HG02798 (cell line): Measurements from ENCODE around the gene CORO7.

ENCODE experiments used
- ATAC-seq: cut with Tn5 transposase; IDR thresholded peaks from one replicate; pipeline ENCODE4 v1.9.1; 2021; ENCODE audit warnings: mild to moderate bottlenecking; ENCODE audit not compliant: unreplicated experiment, poor library complexity

The CORO7 gene

DNA sequence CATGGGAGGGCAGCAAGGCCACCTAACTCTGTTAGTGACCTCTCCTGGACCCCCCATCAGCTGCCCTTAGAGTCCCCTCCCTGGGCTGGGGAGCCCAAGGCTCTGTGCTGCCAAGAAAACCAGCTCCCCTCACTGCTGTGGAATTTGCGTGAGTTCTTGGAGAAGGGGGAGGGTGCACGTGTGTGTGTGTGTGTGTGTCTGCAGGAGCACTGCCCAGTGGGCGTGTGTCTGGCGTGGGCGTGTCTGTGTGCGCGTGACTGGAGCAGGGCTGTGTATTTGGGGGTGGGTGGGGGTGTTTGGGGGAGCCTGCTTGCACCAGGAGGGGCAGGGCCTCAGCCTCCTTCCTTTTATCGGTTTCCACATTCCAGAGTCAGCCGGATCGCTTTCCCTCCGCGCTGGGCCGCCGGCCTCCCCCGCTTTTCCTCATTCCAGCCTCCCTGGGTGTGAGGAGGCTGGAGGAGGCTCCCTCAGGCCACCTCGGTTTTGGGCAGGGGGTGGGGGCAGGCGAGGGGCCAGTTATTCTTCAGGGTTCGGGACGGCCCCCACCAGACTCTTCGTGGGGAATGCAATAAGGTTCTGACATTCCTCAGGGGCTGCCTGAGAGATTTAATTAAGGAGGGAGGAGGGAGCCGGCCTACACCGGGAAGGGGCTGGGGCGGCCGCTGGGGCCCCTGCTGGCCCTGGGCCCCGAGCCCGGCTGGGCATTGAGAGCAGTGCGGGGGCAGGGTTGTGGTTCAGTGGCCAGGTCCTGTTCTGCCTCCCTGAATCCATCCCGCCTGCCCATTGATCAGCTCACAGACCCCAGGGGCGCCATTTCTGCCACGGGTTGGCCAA lies 42.3 kb downstream of the CORO7 start:
- ATAC-seq, result no peak

DNA sequence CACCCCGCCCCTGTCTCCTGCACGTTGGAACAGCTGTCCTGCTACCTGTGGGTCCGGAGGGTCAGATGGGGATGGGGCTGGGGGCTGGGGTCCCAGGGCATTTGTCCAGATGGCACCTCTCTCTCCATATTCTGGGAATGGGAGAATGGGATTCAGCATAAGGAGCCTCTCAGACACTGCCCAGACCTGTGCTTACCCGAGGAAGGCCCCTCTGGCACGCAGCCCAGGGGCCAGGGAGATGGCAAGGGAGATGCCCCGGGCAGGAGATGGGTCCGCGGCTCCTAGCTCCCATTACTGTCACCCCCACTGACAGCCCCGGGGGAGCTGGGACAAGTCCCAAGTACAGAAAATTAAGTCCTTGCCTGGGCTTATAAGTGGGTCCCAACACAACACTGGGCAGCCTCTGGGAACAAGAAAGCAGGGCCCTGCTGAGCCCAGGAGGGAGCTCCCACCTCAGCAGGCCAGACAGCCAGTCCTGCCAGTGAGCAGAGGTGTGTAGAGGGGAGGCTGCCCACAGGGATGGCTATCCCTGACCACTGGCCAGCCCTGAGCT lies 43.0 kb downstream of the CORO7 start:
- no peak for ATAC-seq

DNA sequence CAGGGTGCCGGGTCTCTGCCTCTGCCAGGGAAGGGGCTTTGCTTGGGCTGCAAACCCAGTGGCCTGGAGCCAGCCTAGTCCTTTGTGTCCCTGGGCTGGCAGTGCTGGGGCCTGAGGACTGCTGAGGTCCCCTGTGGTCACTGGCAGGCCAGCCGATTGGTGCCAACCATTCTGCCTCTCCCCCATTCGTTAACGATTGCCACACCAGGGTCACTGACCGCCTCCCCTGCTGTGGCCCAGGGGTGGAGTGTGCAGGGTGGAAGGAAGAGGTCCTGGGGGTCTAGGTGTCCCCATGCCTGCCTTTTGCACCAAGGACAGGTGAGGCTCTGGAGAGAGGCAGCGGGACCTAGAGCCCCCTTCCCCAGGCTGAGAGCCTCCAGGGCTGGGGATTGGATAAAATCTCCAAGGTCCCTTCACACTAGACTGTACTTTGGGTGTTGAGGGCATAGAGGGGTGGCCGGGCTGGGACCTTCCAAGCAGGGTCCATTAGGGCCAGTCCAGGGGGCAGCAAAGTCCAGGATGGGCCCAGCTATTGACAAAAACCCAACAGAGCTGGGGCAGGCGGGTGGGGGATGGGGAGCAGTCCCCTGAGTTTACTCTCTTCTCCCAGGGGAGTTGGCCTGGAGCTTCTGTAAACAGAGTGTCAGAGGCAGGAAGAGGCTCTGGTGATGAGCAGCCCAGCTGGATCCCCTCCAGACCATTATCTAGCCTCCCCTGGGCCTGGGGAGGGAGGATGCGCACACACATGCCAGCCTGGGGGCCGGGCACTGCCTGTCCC lies 43.6 kb downstream of the CORO7 start:
- ATAC-seq, result no peak

- ATAC-seq, result peak; percentile 19
Measured at GRCh38 chr16:4372001-4372577, 44.3 kb downstream of the CORO7 start.

DNA sequence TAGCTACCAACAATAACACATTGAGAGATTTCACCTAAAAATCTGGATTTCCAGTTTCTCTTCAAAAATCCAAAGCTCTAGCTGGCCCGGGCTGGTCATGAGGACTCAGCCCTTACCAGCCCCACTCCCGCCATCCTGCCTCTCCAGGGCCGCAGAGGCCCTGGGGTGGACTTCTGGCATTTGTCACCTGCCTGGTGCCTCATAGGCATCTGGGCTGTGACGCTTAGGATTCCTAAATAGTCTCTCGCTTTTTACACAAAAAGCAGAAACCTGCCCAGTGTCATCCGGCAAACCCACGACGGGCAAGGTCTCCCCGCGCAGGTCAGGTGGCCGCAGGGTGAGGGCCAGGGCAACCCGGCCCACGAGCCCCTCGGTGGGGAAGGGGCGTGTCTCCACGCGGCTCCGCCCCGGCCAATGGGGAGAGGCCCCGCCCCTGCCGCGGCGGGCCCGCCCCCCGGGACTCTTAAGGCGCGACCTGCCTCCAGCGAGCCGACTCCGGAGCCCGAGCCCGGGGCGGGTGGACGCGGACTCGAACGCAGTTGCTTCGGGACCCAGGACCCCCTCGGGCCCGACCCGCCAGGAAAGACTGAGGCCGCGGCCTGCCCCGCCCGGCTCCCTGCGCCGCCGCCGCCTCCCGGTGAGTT lies 44.9 kb downstream of the CORO7 start, which contains the start of gene VASN:
Gene VASN (plus strand): TSS at position 492 of the 644 bp plus-strand sequence. CDS start 9,030 bp downstream, outside the sequence.
- ATAC-seq, result peak; percentile 75

DNA sequence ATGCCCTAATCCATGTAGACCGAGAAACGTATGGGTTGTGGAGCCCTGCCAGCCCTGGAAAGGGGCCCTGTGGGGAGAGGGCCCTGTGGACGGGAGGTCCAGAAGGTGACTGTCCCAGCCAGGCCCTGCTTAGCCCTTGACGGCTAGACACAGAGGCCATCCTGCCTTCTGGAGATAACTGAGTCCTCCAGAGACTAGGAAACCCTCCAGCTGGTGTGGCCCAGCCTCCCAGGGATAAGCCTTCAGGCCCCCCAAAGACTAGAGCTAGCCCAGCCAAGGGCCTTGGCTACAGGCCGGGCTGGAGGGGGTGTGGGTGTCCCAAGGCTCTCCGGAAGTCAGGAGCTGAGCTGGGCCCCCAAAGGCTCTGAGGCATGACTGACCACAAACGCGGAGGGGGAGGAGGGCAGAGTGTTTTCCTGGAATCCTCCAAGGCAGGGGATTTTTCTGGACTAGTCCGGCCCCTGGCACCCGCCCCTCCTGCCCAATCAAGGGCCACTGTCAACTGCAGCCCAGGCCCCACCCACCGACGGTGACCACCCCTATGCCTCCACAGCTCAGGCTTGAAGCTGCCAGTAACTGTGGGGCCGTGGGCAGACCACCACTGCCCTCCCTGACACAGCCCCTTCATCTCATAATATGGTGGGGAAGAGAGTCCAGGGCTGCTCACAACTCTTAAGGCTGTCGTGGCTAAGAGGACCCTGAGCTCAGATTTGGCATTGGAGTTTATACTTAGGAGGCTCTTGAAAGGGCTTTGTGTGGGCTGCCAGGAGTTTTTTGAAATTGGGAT lies 45.6 kb downstream of the CORO7 start:
- ATAC-seq, result no peak

GRCh38 chr16:4370151-4370550 lies 46.2 kb downstream of the CORO7 start:
- no peak for ATAC-seq

GRCh38 chr16:4369007-4369733 lies 47.2 kb downstream of the CORO7 start:
- ATAC-seq, result no peak

DNA sequence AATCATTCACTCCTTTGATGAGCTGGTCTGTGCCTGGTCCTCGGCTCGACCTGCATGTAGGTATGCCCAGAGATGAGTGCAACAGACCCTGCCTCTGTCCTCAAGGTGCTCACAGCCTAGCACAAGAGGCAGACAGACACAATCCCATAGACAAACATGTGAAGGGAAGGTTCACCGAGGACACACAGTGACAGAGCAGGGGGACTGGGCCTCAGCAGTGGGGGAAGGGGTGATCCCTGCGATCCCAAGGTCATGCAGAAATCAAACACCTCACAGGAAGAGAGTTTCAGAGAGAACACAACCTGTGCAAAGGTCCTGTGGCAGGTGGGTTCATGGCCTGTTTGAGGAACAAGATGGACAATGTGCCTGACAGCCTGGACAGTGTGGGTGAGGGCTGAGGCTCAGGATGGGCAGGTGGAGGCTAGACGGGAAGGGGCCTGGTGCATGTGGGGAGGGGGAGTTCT lies 49.0 kb downstream of the CORO7 start:
- no peak for ATAC-seq

DNA sequence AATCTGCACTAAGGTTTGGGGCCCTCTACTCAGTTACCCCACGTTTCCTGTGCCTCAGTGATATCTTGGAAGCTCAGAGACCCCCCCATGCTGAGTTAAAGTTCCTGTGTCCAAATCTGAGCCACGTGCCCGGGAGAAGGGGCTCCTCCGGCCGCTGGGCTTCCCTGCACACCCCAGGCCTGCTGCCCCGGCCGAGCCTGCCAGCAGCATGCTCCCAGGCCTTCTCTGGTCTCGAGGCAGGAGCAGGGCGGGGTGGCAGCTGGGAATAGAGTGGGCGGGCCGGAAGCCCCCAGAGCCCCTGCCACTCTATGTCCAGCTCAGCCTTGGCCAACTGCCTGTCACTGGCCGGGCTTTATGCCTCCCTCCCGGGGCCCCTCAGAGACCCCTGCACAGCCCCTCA lies 50.4 kb downstream of the CORO7 start:
- ATAC-seq, result no peak

DNA sequence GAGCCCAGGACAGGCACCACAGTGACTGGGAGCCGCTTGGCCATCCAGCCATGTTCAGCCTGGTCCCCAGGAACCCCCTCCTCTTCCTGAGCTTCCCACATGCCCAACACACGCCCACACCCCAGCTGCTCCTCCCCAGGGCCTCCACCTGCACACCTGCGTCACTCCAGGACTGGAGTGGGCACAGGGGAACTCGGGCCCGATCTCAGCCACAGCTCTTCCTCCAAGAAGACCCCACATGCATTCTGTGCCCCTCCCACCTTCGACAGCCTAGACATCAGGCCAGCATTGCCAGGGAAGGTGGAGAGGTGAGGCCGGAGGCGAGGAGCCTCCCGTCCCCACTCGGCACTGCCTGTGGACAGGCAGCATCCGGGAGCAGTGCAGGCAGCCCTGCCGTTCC lies 50.8 kb downstream of the CORO7 start:
- ATAC-seq, result no peak

- ATAC-seq, result peak; percentile 68
Measured at GRCh38 chr16:4365014-4365406, 51.4 kb downstream of the CORO7 start.

DNA sequence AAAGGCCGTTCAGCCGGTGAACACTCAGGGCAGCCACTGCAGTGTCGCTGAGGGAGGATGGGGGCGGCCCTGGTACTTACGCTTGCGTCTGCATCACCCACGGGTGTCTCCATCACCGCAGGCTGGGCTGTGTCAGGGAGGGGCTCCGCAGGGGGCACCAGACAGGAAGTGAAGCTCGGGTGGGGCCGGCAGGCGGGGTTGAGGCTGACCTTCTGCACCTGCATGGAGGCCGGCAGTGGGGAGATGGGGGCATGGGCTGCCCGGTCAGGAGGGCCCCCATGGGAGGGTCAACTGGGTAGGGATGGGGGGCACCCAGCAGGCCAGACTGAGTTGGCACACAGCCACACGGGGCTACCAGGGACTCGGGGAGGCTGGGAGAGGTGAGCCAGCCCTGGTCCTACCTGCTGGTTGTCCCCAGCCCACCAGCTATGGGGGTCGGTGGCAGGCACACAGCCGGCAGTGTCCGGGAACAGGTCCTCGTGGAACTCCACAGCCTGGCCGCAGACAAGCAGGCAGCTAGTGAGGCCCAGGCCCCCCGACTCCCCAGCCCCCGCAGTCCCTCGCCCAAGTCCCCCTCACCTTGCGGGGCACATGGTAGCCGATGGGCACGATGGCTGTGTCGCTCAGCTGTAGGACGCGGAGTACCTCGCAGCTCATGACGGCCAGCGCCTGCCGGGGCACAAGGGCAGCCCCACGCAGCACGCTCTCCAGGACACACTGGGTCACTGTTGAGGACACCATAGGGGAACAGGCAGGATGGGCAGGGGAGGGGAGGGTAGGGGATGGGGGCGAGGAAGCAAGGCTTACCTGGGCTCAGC lies 52.0 kb downstream of the CORO7 start:
- no peak for ATAC-seq

DNA sequence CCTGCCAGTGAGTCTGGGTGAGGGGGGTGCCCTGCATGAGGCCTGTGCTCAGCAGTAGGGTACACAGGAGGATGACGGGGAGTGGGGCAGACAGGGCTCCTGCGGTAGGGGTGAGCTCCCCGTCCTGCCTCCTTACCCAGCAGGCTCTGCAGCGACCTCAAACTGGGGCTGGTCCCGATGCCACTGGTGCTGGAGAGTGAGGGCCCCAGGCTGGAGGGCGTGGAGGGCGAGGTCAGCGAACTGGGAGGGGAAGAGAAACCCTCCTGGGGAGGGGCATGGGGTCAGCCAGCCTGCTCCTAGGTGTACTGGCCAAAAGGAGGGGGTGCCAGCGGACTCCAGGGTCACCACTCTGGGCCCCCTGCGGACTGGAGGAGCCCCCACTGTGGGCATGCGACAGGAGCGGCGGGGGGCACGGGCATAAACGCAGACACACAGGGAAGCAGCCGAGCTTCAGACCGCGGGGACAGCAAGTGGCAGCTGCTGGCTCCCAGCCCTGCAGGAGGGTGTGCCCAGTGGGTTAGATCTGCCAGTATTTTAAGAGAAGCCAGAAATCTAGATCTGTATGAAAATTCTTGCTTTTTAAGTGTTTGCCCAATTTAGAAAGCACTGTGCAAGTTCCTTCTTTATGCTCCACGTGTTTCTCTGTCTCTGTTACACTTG lies 53.8 kb downstream of the CORO7 start:
- no peak for ATAC-seq

- no peak for ATAC-seq
Measured at GRCh38 chr16:4361944-4362311, 54.5 kb downstream of the CORO7 start.

GRCh38 chr16:4361033-4361943 lies 55.1 kb downstream of the CORO7 start:
- ATAC-seq, result no peak
